ENCODE results near the gene CEP41. TPM values are rescaled to one million over a fixed set of nuclear protein-coding genes. Genes with fewer than 3 reads are reported as not detected.

Gene CEP41
- total RNA-seq, 4 donors from 2014 or later = 1.9 to 14.0 (median 5.6) TPM

- Histone ChIP-seq H3K27me3 (no peaks in the 10 kb centered on the region), H3K4me3 (no peak overlapping the region), H3K9me3 (no peaks in the 10 kb centered on the region), H3K27ac (no peak overlapping the region), H3K36me3 (no peaks in the 10 kb centered on the region), H3K4me1 (peaks cover 0 to 4% (median 0%) of the 10 kb centered on the region in 4 donors)
- TF ChIP-seq CTCF (IDR thresholded peaks at IDR 0.05) (no peak), POLR2A (IDR thresholded peaks at IDR 0.05) (no peak)
- no peak for DNase-seq
These were observed 7.5 kb downstream of the CEP41 start for GRCh38 chr7:130433301-130433700.

GRCh38 chr7:130432886-130433285, 7.9 kb downstream of the CEP41 start:
- H3K27me3 ChIP-seq = no peaks in the 10 kb centered on the region
- H3K9me3 ChIP-seq = no peaks in the 10 kb centered on the region
- no peaks in the 10 kb centered on the region for H3K36me3 ChIP-seq
- TF ChIP-seq CTCF (IDR thresholded peaks at IDR 0.05) = no peak
- no peak for TF ChIP-seq POLR2A (IDR thresholded peaks at IDR 0.05)
- H3K4me3 ChIP-seq = no peak overlapping the region
- no peak overlapping the region for H3K27ac ChIP-seq
- H3K4me1 ChIP-seq = peaks cover 0 to 4% (median 0%) of the 10 kb centered on the region in 4 donors
- DNase-seq = no peak

- DNase-seq = no peak
- peak overlapping the region in 2 of 4 donors; percentile 6 to 9 for H3K27ac ChIP-seq
These were observed 9.8 kb downstream of the CEP41 start for GRCh38 chr7:130430841-130431666.

GRCh38 chr7:130430115-130430514, 10.7 kb downstream of the CEP41 start:
- no peaks in the 10 kb centered on the region for H3K9me3 ChIP-seq
- no peaks in the 10 kb centered on the region for H3K27me3 ChIP-seq
- H3K4me1 ChIP-seq = peaks cover 0 to 4% (median 0%) of the 10 kb centered on the region in 4 donors
- no peak overlapping the region for H3K4me3 ChIP-seq
- no peak for TF ChIP-seq POLR2A (IDR thresholded peaks at IDR 0.05)
- no peak for TF ChIP-seq CTCF (IDR thresholded peaks at IDR 0.05)
- no peaks in the 10 kb centered on the region for H3K36me3 ChIP-seq
- DNase-seq = no peak
- peak overlapping the region in 2 of 4 donors; percentile 6 to 9 for H3K27ac ChIP-seq

More at GRCh38 chr7:130430841-130431666, 9.8 kb downstream of the CEP41 start:
- Histone ChIP-seq H3K4me1 (peaks cover 0 to 4% (median 0%) of the 10 kb centered on the region in 4 donors), H3K9me3 (no peaks in the 10 kb centered on the region), H3K27me3 (no peaks in the 10 kb centered on the region), H3K4me3 (no peak overlapping the region), H3K36me3 (no peaks in the 10 kb centered on the region)
- no peak for TF ChIP-seq CTCF (IDR thresholded peaks at IDR 0.05)
- TF ChIP-seq POLR2A (IDR thresholded peaks at IDR 0.05) = no peak

- Histone ChIP-seq H3K4me1 (peaks cover 0 to 4% (median 0%) of the 10 kb centered on the region in 4 donors), H3K9me3 (no peaks in the 10 kb centered on the region), H3K4me3 (no peak overlapping the region), H3K27ac (no peak overlapping the region), H3K27me3 (no peaks in the 10 kb centered on the region), H3K36me3 (no peaks in the 10 kb centered on the region)
- DNase-seq = no peak
- TF ChIP-seq POLR2A (IDR thresholded peaks at IDR 0.05) (no peak), CTCF (IDR thresholded peaks at IDR 0.05) (no peak)
These were observed 11.8 kb downstream of the CEP41 start for GRCh38 chr7:130429019-130429418.

All from Peyer's patch (tissue), 4 donors.